GM23338 (cell line): ENCODE measurements around the gene ORC4. TPM values are rescaled to one million over a fixed set of nuclear protein-coding genes. Genes with fewer than 3 reads are reported as not detected.

Experiments used
- CREB1 ChIP-seq: fragments of 250-450 bp; sonication (Bioruptor Pico); IDR thresholded peaks from 2 replicates; pipeline ENCODE4 v1.5.0; 2020; ENCODE audit warnings: low read depth, mild to moderate bottlenecking, moderate library complexity
- CTCF ChIP-seq, 2 experiments: fragments of 200-600 bp in 1 of 2; sonication (generic) in 1 of 2; conservative IDR thresholded peaks; 2 replicates each; pipeline versions ENCODE4 v1.5.1 to v1.6.1; 2016 to 2017; ENCODE audit warnings: antibody characterized with exemption in 2 of 2, low read depth in 2 of 2, mild to moderate bottlenecking in 2 of 2, moderate library complexity in 1 of 2
- ETS1 ChIP-seq: IDR thresholded peaks from 2 replicates; pipeline ENCODE4 v1.6.1; 2016; ENCODE audit warnings: antibody characterized with exemption
- EZH2phosphoT487 ChIP-seq: fragments of 200-600 bp; sonication (generic); IDR thresholded peaks from one replicate; pipeline ENCODE4 v1.8.1; 2018; ENCODE audit warnings: antibody characterized with exemption; ENCODE audit not compliant: unreplicated experiment
- ZNF114 ChIP-seq: fragments of 250-450 bp; sonication (Bioruptor Pico); IDR thresholded peaks from 2 replicates; pipeline ENCODE4 v1.5.0; 2020; ENCODE audit warnings: mild to moderate bottlenecking, moderate library complexity
- ZNF462 ChIP-seq: fragments of 250-450 bp; sonication (Bioruptor Pico); IDR thresholded peaks from 2 replicates; pipeline ENCODE4 v1.5.0; 2020; ENCODE audit warnings: mild to moderate bottlenecking, moderate library complexity
- polyA plus RNA-seq: library from polyadenylated mRNA; unstranded; fragments of >200 nt; fragmentation: Nextera tagmentation; extraction: Ambion mirVana; gene quantifications from 2 replicates; pipeline ENCODE4 v1.2.1, GENCODE V29; 2016
- total RNA-seq: library from RNA; depleted of rRNA; stranded (reverse); fragments of >200 nt; shearing (Covaris generic); gene quantifications from 2 replicates; pipeline ENCODE4 v1.2.3, GENCODE V29; 2014

Gene ORC4
- total and polyA plus RNA-seq, 2 experiments from 2014 or later, result 47.5 to 177 TPM

DNA sequence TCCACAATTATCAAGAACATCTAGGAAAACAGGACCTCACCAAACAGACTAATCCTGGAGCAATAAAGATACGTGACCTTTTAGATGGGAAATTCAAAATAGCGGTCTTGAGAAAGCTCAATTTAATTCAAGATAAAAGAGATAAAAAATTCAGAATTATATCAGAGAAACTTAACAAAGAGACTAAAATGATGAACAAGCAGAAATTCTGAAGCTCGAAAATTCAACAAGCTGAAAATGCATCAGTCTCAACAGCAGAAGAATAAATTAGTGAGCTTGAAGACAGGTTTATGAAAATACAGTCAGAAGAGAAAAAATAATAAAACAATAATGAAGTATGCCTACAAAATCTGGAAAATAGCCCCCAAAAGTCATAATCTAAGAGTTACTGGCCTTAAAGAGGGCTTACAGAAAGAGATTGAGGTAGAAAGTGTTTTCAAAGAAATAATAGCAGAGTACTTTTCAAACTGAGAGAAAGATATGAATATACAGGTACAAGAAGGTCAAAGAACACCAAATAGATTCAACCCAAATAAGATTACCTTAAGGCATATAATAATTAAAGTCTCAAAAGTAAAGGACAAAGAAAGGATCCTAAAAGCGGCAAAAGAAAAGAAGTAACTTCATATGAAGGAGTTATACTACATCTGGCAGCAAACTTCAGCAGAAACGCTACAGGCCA lies 13.2 kb downstream of the ORC4 start (continued):
- TF ChIP-seq ZNF462 (CRISPR knock-in tag) (no peak), ETS1 (no peak), EZH2phosphoT487 (no peak), CTCF (conservative IDR thresholded peaks at IDR 0.05; ENCODE audit: low read depth in 2 of 2) (no peak), CREB1 (CRISPR knock-in tag) (no peak), ZNF114 (CRISPR knock-in tag) (no peak)
